Small intestine (tissue), 7 donors: ENCODE measurements around the gene TTC39C. TPM values are rescaled to one million over a fixed set of nuclear protein-coding genes. Genes with fewer than 3 reads are reported as not detected.
"Not testable (repeated sequence)": the region's sequence is repeated elsewhere in the genome, so short reads cannot be mapped to it uniquely, and the experiment has no call there.

Source experiments
- DNase-seq, 2 donors: peaks; one replicate each; pipeline versions ENCODE4 v3.0.0 to v3.0.0-alpha.2; 2013
- FAIRE-seq: peaks from 2 replicates; lab custom pipeline; 2012; peaks lifted over from hg19 to GRCh38; lab: Jason Lieb, UNC
- H3K27ac ChIP-seq, 3 donors: one replicate each; pipeline ENCODE4 v1.5.1; 2013; ENCODE audit warnings: low read length in 2 of 3, mild to moderate bottlenecking in 2 of 3, control low read depth in 1 of 3, inconsistent platforms in 1 of 3, low read depth in 1 of 3, moderate library complexity in 1 of 3
- H3K27me3 ChIP-seq, 3 donors: one replicate each; pipeline ENCODE4 v1.6.1; 2013; ENCODE audit warnings: low read length in 3 of 3, inconsistent platforms in 1 of 3; ENCODE audit not compliant: control insufficient read depth in 3 of 3, insufficient read depth in 3 of 3
- H3K36me3 ChIP-seq, 3 donors: one replicate each; pipeline ENCODE4 v1.6.1; 2013; ENCODE audit warnings: low read length in 3 of 3, inconsistent platforms in 1 of 3, low read depth in 1 of 3, mild to moderate bottlenecking in 1 of 3, moderate library complexity in 1 of 3; ENCODE audit not compliant: control insufficient read depth in 3 of 3, insufficient read depth in 2 of 3
- H3K4me1 ChIP-seq, 3 donors: one replicate each; pipeline ENCODE4 v1.6.1; 2013; ENCODE audit warnings: low read length in 2 of 3, inconsistent platforms in 1 of 3, low read depth in 1 of 3, mild to moderate bottlenecking in 1 of 3, moderate library complexity in 1 of 3; ENCODE audit not compliant: control insufficient read depth in 3 of 3, insufficient read depth in 2 of 3
- H3K4me3 ChIP-seq, 3 donors: one replicate each; pipeline ENCODE4 v1.5.1; 2013; ENCODE audit warnings: low read length in 3 of 3, control low read depth in 1 of 3, inconsistent platforms in 1 of 3, low read depth in 1 of 3, mild to moderate bottlenecking in 1 of 3, moderate library complexity in 1 of 3
- H3K9me3 ChIP-seq, 2 donors: one replicate each; pipeline ENCODE4 v1.6.1; 2013; ENCODE audit warnings: low read depth in 1 of 2, low read length in 1 of 2; ENCODE audit not compliant: control insufficient read depth in 2 of 2, insufficient read depth in 1 of 2
- WGBS, 3 donors: extraction: QIAGEN DNeasy Blood & Tissue Kit; methylation state at CpG; one replicate each; pipeline ENCODE4 v1.1.7; 2013; 5-methylcytosine and 5-hydroxymethylcytosine counted together
- polyA plus RNA-seq, 4 donors: library from polyadenylated mRNA; stranded (reverse) in 3 of 4; unstranded in 1 of 4; fragments of 200-250 nt in 3 of 4; fragments of 120-200 nt in 1 of 4; gene quantifications; one replicate each; pipeline versions ENCODE4 v1.2.1 to v1.2.3, GENCODE V29; 2013
- donor health status: healthy with polysubstance abuse.
- donor health status: control.
- donor health status: control.
- donor health status: Bipolar disorder and iron deficiency.
- donor health status: healthy.

The TTC39C gene
- polyA plus RNA-seq, 4 donors, result 4.9 to 10.3 (median 8.1) TPM

GRCh38 chr18:24056506-24056905 lies 42.0 kb downstream of the TTC39C start:
- FAIRE-seq (no peak), DNase-seq (no peak)
- no peaks in the 10 kb centered on the region for H3K36me3 ChIP-seq
- WGBS, 3 donors, result 65 to 72% (median 72%) methylated on average over 2 of the region's 2 CpGs
- H3K4me3 ChIP-seq, result no peak overlapping the region
- H3K27ac ChIP-seq, result no peak overlapping the region
- no peaks in the 10 kb centered on the region for H3K9me3 ChIP-seq
- H3K27me3 ChIP-seq, result no peaks in the 10 kb centered on the region
- H3K4me1 ChIP-seq, result peaks cover 0 to 5% (median under 1%) of the 10 kb centered on the region in 3 donors

- DNase-seq (no peak), FAIRE-seq (no peak)
- 88 to 96% (median 92%) methylated on average over 1 of the region's 1 CpG for WGBS, 3 donors
- Histone ChIP-seq H3K36me3 (no peaks in the 10 kb centered on the region), H3K27ac (no peak overlapping the region), H3K9me3 (no peaks in the 10 kb centered on the region), H3K27me3 (no peaks in the 10 kb centered on the region), H3K4me3 (no peak overlapping the region), H3K4me1 (peaks cover 0 to 2% (median 0%) of the 10 kb centered on the region in 3 donors)
Measured at GRCh38 chr18:24057804-24058203, 43.2 kb downstream of the TTC39C start.

- H3K4me1 ChIP-seq, H3K9me3 ChIP-seq, H3K36me3 ChIP-seq, H3K4me3 ChIP-seq, DNase-seq, H3K27ac ChIP-seq, H3K27me3 ChIP-seq, FAIRE-seq: not testable (repeated sequence)
- WGBS, 3 donors, result 95 to 99% (median 99%) methylated on average over 4 of the region's 4 CpGs
Measured at GRCh38 chr18:24059385-24059784, 44.8 kb downstream of the TTC39C start.

- Histone ChIP-seq H3K36me3 (no peaks in the 10 kb centered on the region), H3K9me3 (no peaks in the 10 kb centered on the region), H3K4me3 (no peak overlapping the region), H3K27ac (no peak overlapping the region), H3K27me3 (no peaks in the 10 kb centered on the region), H3K4me1 (peaks cover 0 to 4% (median 0%) of the 10 kb centered on the region in 3 donors)
- 82 to 85% (median 84%) methylated on average over 2 of the region's 2 CpGs for WGBS, 3 donors
- DNase-seq (no peak), FAIRE-seq (no peak)
Measured at GRCh38 chr18:24060644-24061043, 46.1 kb downstream of the TTC39C start.

- no peak for DNase-seq
- Histone ChIP-seq H3K4me3 (no peak overlapping the region), H3K4me1 (peaks cover 0 to 2% (median 0%) of the 10 kb centered on the region in 3 donors), H3K27me3 (no peaks in the 10 kb centered on the region), H3K9me3 (no peaks in the 10 kb centered on the region), H3K36me3 (peaks cover 0 to 3% (median 0%) of the 10 kb centered on the region in 3 donors), H3K27ac (no peak overlapping the region)
- 57 to 81% (median 69%) methylated on average over 4 of the region's 4 CpGs for WGBS, 3 donors
- no peak for FAIRE-seq
Measured at GRCh38 chr18:24063121-24063731, 48.7 kb downstream of the TTC39C start.

GRCh38 chr18:24064391-24065100 lies 50.0 kb downstream of the TTC39C start:
- H3K4me3 ChIP-seq, result no peak overlapping the region
- H3K27me3 ChIP-seq, result no peaks in the 10 kb centered on the region
- FAIRE-seq (no peak), DNase-seq (no peak)
- H3K36me3 ChIP-seq, result peaks cover 0 to 3% (median 0%) of the 10 kb centered on the region in 3 donors
- peaks cover 0 to 2% (median 0%) of the 10 kb centered on the region in 3 donors for H3K4me1 ChIP-seq
- no peak overlapping the region for H3K27ac ChIP-seq
- H3K9me3 ChIP-seq, result no peaks in the 10 kb centered on the region
- WGBS, 3 donors, result 91 to 95% (median 94%) methylated on average over 8 of the region's 8 CpGs

- no peak for FAIRE-seq
- DNase-seq, result no peak
- Histone ChIP-seq H3K27me3 (no peaks in the 10 kb centered on the region), H3K27ac (no peak overlapping the region), H3K4me3 (no peak overlapping the region), H3K9me3 (no peaks in the 10 kb centered on the region), H3K36me3 (peaks cover 0 to 3% (median 0%) of the 10 kb centered on the region in 3 donors), H3K4me1 (peaks cover 0 to 2% (median 0%) of the 10 kb centered on the region in 3 donors)
- WGBS, 3 donors, result 88 to 91% (median 90%) methylated on average over 2 of the region's 2 CpGs
Measured at GRCh38 chr18:24065906-24066305, 51.4 kb downstream of the TTC39C start.

GRCh38 chr18:24068945-24069693 lies 54.6 kb downstream of the TTC39C start:
- H3K4me3 ChIP-seq, result no peak overlapping the region
- no peaks in the 10 kb centered on the region for H3K9me3 ChIP-seq
- no peak for DNase-seq
- H3K27me3 ChIP-seq, result no peaks in the 10 kb centered on the region
- H3K36me3 ChIP-seq, result peaks cover 0 to 3% (median 0%) of the 10 kb centered on the region in 3 donors
- 61 to 74% (median 62%) methylated on average over 7 of the region's 7 CpGs for WGBS, 3 donors
- no peak overlapping the region for H3K27ac ChIP-seq
- FAIRE-seq, result no peak
- peaks cover 0 to 3% (median 0%) of the 10 kb centered on the region in 3 donors for H3K4me1 ChIP-seq
